Neutrophil (primary cell): Measurements from ENCODE around the gene CDHR5.

ENCODE experiments used
- H3K27ac ChIP-seq: fragments of 200-600 bp; sonication (generic); 2 replicates; pipeline ENCODE4 v1.5.1; 2016; ENCODE audit warnings: mild to moderate bottlenecking, moderate library complexity
- H3K27me3 ChIP-seq: fragments of 200-600 bp; sonication (generic); 2 replicates; pipeline ENCODE4 v1.6.0; 2016; ENCODE audit warnings: mild to moderate bottlenecking
- H3K36me3 ChIP-seq: fragments of 200-600 bp; sonication (generic); 2 replicates; pipeline ENCODE4 v1.5.1; 2017
- H3K4me1 ChIP-seq, 2 experiments: fragments of 200-600 bp in 1 of 2; sonication (generic) in 1 of 2; 1 replicate in 1 of 2; 2 replicates in 1 of 2; pipeline versions ENCODE4 v1.5.1 to v1.6.1; 2013 to 2016; ENCODE audit warnings: low read depth in 1 of 2, low read length in 1 of 2, mild to moderate bottlenecking in 1 of 2, moderate library complexity in 1 of 2; ENCODE audit not compliant: control insufficient read depth in 1 of 2, insufficient read depth in 1 of 2
- H3K4me3 ChIP-seq, 2 experiments: fragments of 200-600 bp in 1 of 2; sonication (generic) in 1 of 2; 1 replicate in 1 of 2; 2 replicates in 1 of 2; pipeline ENCODE4 v1.5.1; 2013 to 2016; ENCODE audit warnings: low read depth in 1 of 2, low read length in 1 of 2, mild to moderate bottlenecking in 1 of 2, moderate library complexity in 1 of 2
- H3K9me3 ChIP-seq: fragments of 200-600 bp; sonication (generic); 2 replicates; pipeline ENCODE4 v1.5.1; 2016
- TF ChIP-seq, protein P1 (sequence below): fragments of 200-600 bp; sonication (generic); IDR thresholded peaks from 2 replicates; pipeline ENCODE4 v1.5.1; 2016; ENCODE audit warnings: antibody characterized with exemption

Gene CDHR5

DNA sequence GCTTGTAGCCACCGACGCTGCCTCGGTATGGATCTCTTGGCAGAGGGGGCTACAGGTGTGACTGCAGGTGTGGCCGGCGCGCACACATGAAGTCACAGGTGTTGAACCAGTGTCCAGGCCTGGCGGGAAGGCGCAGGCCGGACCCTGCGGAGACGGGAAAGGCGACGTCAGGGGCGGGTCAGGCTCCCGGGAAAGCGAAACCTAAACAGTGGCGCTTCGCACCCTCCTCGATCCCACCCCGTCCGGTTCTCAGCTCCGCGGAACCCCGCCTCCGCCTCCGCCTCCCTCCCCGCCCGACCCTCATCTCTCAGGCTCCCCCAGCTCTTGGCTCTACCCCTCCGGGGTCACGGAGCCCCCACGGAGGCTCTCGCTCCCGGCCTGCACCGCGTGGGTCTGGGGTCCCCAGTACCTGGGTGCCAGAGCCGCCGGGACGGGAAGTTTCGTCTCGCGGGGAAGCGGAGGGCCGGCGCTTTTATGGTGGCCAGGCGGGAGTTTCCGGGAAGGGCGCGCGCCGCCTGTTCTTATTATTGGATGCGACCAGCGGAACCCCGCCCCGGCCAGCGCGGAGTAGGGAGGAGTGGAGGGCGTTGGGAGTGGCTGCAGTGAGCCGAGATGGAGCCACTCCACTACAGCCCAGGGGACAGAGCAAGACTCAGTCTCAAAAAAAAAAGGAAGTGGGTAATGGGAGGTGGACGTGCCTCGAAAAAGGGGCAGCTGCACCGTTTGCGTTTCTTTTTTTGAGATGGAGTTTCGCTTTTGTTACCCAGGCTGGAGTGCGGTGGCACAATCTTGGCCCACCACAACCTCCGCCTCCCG, 9.0 kb downstream of the CDHR5 start, which contains the start of gene IRF7:
Gene IRF7, minus strand, starts transcription at position 447 of the 816 bp plus-strand sequence. CDS start 586 bp downstream, outside the sequence.
- Histone ChIP-seq H3K27me3 (no peaks in the 10 kb centered on the region), H3K4me3 (peak within 1 kb of the TSS; percentile 86 to 97), H3K9me3 (no peaks in the 10 kb centered on the region), H3K27ac (peak within 1 kb of the TSS; percentile 92), H3K36me3 (peaks cover 47% of the 10 kb centered on the region), H3K4me1 (peaks cover 31 to 32% of the 10 kb centered on the region in 2 experiments)
- TF ChIP-seq, protein P1, sequence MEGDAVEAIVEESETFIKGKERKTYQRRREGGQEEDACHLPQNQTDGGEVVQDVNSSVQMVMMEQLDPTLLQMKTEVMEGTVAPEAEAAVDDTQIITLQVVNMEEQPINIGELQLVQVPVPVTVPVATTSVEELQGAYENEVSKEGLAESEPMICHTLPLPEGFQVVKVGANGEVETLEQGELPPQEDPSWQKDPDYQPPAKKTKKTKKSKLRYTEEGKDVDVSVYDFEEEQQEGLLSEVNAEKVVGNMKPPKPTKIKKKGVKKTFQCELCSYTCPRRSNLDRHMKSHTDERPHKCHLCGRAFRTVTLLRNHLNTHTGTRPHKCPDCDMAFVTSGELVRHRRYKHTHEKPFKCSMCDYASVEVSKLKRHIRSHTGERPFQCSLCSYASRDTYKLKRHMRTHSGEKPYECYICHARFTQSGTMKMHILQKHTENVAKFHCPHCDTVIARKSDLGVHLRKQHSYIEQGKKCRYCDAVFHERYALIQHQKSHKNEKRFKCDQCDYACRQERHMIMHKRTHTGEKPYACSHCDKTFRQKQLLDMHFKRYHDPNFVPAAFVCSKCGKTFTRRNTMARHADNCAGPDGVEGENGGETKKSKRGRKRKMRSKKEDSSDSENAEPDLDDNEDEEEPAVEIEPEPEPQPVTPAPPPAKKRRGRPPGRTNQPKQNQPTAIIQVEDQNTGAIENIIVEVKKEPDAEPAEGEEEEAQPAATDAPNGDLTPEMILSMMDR = peak; percentile 36

DNA sequence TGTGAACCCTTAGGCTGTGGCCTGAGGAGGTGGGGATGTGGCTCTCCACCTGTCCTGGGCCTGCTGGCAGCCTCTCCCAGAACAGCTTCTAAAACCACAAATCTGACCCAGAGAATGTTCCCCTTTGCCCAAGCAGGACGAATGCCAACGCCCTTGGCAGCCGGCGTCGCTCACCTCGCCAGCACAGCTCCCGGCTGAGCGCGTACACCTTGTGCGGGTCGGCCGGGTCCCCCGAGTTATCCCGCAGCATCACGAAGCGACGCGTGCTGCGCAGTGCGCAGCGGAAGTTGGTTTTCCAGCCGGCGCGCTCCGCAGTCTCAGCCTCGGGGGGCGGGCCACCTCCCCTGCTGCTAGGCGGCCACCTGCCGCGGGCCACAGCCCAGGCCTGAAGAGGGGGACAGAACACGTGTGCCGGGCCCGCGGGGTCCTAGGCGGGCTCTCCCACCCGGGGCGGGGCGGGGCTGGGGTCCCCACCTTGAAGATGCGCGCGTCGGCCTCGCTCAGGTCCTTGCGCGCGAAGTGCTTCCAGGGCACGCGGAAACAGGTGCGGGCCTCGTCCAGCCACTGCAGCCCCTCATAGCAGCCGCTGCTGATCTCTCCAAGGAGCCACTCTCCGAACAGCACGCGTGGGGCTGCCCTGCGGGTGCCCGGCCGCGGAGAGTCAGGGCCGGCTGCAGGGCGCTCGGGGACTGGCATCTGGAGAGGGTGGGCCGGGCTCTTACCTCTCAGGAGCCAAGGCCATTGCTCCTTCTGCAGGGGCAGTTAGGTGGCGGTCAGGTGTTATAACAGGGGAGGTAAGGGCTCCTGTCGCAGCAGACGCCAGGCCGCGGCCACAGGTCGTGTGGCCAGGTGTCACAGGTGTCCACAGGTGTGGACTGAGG, 9.9 kb downstream of the CDHR5 start:
- TF ChIP-seq, protein P1 = no peak
- no peaks in the 10 kb centered on the region for H3K9me3 ChIP-seq

DNA sequence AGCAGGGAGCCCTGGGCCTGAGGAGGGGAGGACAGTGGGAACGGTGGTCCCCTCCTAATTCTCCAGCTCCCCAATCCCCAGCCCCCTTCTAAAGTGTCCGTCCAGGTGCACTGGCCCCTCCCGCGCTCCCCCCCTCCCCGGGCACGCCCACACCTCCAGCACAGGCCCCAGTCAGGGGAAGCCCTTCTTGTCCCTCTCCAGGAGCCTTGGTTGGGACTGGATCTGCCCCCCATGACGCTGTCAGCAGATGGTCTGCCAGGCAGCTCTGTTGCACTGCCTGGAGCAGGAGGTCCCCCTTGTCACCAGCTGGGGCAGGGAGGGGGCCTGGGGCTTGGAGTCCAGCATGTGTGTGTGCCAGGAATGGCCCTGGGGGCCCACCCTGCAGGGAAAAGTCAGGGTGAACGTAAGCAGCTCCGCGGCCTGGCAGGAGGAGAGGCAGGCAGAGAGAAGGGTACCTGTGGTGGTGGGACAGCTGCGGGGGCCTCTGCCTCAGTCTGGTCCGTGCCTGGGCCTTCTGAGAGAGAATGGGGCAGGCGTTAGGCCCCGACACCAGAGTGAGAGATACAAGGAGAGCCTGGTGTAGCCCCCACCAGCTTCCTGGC, 10.6 kb downstream of the CDHR5 start:
- H3K4me3 ChIP-seq = peak overlapping the region; percentile 86 to 97
- TF ChIP-seq, protein P1 = no peak
- H3K9me3 ChIP-seq = no peaks in the 10 kb centered on the region
- H3K36me3 ChIP-seq = peaks cover 63% of the 10 kb centered on the region
- H3K27me3 ChIP-seq = no peaks in the 10 kb centered on the region
- H3K27ac ChIP-seq = peak overlapping the region; percentile 92
- peaks cover 31 to 32% of the 10 kb centered on the region in 2 experiments for H3K4me1 ChIP-seq

More for the DNA sequence above, 9.9 kb downstream of the CDHR5 start:
- Histone ChIP-seq H3K27ac (peak overlapping the region; percentile 92), H3K36me3 (peaks cover 55% of the 10 kb centered on the region), H3K27me3 (no peaks in the 10 kb centered on the region), H3K4me1 (peaks cover 31 to 32% of the 10 kb centered on the region in 2 experiments), H3K4me3 (peak overlapping the region; percentile 86 to 97)

- Histone ChIP-seq H3K27me3 (no peaks in the 10 kb centered on the region), H3K9me3 (no peaks in the 10 kb centered on the region), H3K4me1 (peaks cover 31 to 32% of the 10 kb centered on the region in 2 experiments), H3K27ac (peak overlapping the region; percentile 92), H3K4me3 (peak overlapping the region in 1 of 2 experiments; percentile 86), H3K36me3 (peaks cover 69% of the 10 kb centered on the region)
- TF ChIP-seq, protein P1 = no peak
Observed at GRCh38 chr11:613369-613968, 11.3 kb downstream of the CDHR5 start.

GRCh38 chr11:612961-613300, 11.8 kb downstream of the CDHR5 start:
- TF ChIP-seq, protein P1 = no peak
- Histone ChIP-seq H3K9me3 (no peaks in the 10 kb centered on the region), H3K36me3 (peaks cover 75% of the 10 kb centered on the region), H3K4me3 (no peak overlapping the region), H3K27me3 (no peaks in the 10 kb centered on the region), H3K4me1 (peaks cover 31 to 32% of the 10 kb centered on the region in 2 experiments), H3K27ac (peak overlapping the region; percentile 61)
